Activated CD4-positive, alpha-beta T cell treated with anti-CD3 and anti-CD28 coated beads, Interleukin-2, amount 10 ng/mL, durations not matched to agents 7 days and 5 days (primary cell): ENCODE results near the gene SULT4A1. TPM values are rescaled to one million over a fixed set of nuclear protein-coding genes. Genes with fewer than 3 reads are reported as not detected.

Experiments used
- CTCF ChIA-PET: fragments of 350-600 bp; sonication (Branson Sonifier 250); formaldehyde crosslinking; loops from one replicate; lab custom pipeline; 2021; ENCODE audit warnings: antibody characterized with exemption; lab: Charles Lee
- POLR2A ChIA-PET: fragments of 350-600 bp; sonication (Branson Sonifier 250); formaldehyde crosslinking; loops from one replicate; lab custom pipeline; 2021; ENCODE audit warnings: antibody characterized with exemption; lab: Charles Lee
- DNase-seq: peaks from one replicate; pipeline ENCODE4 v3.0.0-alpha.2; 2020
- H3K27ac Mint-ChIP-seq: one replicate; pipeline ENCODE4 v1.8.0; 2021; ENCODE audit warnings: mild to moderate bottlenecking, moderate library complexity, mixed read lengths
- H3K27me3 Mint-ChIP-seq: one replicate; pipeline ENCODE4 v1.8.0; 2021; ENCODE audit warnings: mixed read lengths
- H3K36me3 Mint-ChIP-seq: one replicate; pipeline ENCODE4 v1.8.0; 2021; ENCODE audit warnings: low read depth, mixed read lengths
- H3K4me1 Mint-ChIP-seq: one replicate; pipeline ENCODE4 v1.8.0; 2021; ENCODE audit warnings: mixed read lengths
- H3K4me3 Mint-ChIP-seq: one replicate; pipeline ENCODE4 v1.8.0; 2021; ENCODE audit warnings: mild to moderate bottlenecking, moderate library complexity, mixed read lengths
- H3K9me3 Mint-ChIP-seq: one replicate; pipeline ENCODE4 v1.8.0; 2021; ENCODE audit warnings: mixed read lengths
- total RNA-seq, 2 experiments: library from RNA; stranded (reverse); gene quantifications; one replicate each; pipeline ENCODE4 v1.2.3, GENCODE V29; 2021

Gene SULT4A1
- total RNA-seq, 2 experiments from 2014 or later: not detected

DNA sequence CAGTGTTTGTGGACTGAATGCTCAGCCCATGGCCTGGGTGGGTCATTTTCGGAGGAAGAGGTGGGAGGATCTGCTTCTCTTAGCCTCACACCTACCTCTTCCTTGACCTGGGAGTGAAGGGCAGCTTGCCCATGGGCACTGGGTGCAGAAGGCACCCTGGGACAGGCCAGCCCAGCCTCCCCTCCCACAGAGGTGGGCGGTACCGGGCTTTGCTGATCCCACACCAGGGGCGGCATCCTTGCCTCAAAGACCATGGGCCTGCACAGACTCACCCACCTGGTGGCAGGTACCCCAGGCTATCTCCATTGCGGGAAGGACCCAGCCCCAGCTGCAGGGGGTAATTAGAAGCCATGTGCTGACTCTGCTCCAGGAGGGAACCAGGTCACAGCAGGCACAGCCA is 31.0 kb upstream of the SULT4A1 start:
- Mint-ChIP-seq H3K36me3 (no peaks in the 10 kb centered on the region), H3K4me3 (no peak overlapping the region), H3K4me1 (no peaks in the 10 kb centered on the region), H3K9me3 (no peaks in the 10 kb centered on the region), H3K27me3 (peaks cover 33% of the 10 kb centered on the region), H3K27ac (no peak overlapping the region)
- DNase-seq: no peak
- ChIA-PET CTCF (interaction anchor here (2.2 kb wide), 1 partner anchor 10 kb away, joined by 5 read pairs; no protein-coding TSS in a partner anchor), POLR2A (no interaction called here)

DNA sequence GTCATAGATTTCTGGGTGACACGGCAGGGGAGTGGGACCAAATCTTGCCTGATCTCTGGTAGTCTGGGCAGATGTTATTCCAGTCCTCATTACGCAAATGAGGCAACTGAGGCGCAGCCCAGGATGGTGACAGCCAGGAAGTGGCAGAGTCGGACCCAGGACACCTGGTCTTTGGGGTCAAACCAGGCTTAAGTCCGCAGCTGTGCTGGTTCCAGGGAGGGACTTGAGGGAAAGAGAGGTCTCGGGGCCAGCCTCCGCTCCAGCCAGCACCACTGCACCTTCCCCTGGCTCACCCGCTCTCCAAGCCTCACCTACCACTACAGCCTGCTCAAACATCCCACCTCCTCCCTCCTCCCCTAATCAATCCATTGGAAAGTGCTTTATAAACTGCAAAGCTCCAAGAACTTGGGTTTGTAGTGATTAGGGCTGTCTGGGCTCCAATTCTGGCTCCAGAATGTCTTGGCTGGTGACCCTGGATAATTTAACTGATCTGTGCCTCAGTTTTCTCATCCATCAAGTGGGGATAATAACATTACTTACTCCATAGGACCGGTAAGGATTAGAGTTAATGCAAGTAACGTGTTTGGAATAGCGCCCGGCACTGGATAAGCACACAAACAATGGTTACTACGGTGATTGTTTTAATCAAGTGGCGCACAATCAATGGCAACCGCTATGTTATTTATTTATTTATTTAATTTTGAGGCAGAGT is 30.0 kb upstream of the SULT4A1 start:
- Mint-ChIP-seq H3K9me3 (no peaks in the 10 kb centered on the region), H3K27me3 (peaks cover 34% of the 10 kb centered on the region), H3K4me3 (no peak overlapping the region), H3K4me1 (no peaks in the 10 kb centered on the region), H3K27ac (no peak overlapping the region), H3K36me3 (no peaks in the 10 kb centered on the region)
- POLR2A ChIA-PET: no interaction called here
- DNase-seq: no peak
- CTCF ChIA-PET: no interaction called here

DNA sequence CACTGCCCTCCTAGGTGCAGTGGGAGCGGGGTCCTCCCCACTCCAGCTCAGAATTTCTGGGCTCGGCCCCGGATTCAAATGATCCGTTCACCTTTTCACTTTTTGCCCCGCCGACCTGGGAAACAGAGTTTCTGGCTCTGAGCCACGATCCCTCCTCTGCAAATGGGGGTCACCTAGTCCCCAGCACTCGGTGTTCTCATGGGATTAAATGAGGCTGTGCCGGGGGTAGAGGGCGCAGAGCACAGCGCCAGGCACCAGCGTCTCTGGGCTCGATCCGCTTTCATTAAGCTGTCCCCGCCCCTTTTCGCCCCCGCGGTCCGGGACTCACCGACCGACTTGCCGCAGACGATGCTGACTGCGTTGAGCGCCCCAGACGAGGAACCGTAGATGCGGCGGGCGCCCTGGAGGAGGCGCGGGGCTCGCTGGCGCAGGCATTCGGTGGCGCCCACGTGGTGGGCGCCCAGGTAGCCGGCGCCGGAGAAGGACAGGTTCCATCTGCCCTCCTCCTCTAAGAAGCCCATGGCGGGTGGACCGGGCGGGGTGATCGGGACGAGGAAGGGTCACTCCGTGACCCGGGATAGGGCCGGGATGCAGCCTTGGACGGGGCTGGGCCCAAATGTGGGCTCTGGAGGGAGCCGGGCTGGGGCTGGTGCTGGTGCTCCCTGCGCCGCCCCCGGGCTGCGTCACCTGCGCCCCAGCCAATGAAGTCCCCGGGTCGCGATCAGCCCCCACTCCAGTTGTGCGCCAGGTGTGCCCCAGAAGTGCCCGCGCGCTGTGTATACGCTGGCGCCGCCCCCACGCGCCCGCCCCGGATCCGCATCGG is 29.3 kb upstream of the SULT4A1 start, which contains the start of gene PNPLA5:
Gene PNPLA5, minus strand, starts transcription at position 654 of the 823 bp plus-strand sequence. Its CDS starts 133 bp downstream, at position 521.
- ChIA-PET CTCF (no interaction called here), POLR2A (no interaction called here)
- H3K27me3 Mint-ChIP-seq: peaks cover 34% of the 10 kb centered on the region
- H3K4me3 Mint-ChIP-seq: no peak within 1 kb of the TSS
- H3K4me1 Mint-ChIP-seq: no peaks in the 10 kb centered on the region
- no peak for DNase-seq
- no peaks in the 10 kb centered on the region for H3K36me3 Mint-ChIP-seq
- H3K9me3 Mint-ChIP-seq: no peaks in the 10 kb centered on the region
- no peak within 1 kb of the TSS for H3K27ac Mint-ChIP-seq

DNA sequence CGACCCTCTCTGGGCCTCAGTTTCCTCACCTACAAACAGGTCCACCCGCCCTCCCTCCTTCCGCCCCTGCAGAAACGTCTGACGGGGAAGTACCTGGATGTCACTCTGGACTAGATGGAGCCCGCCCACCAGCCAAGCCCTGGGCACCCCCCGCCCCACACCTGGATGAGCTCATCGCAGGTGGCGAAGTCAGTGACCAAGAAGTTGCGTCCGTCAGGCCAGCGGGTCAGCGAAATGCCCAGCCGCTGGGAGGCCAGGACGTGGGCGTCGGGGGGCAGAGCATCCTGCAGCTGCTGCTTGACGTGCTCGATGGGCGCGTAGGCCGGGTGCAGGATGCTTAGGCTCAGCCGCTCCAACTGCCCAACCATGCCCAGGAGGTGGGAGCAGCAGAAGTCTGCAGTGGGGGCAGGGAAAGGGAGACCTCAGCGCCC is 28.6 kb upstream of the SULT4A1 start:
- Mint-ChIP-seq H3K9me3 (no peaks in the 10 kb centered on the region), H3K4me3 (no peak overlapping the region), H3K4me1 (no peaks in the 10 kb centered on the region), H3K36me3 (no peaks in the 10 kb centered on the region), H3K27me3 (peaks cover 34% of the 10 kb centered on the region), H3K27ac (no peak overlapping the region)
- ChIA-PET POLR2A (no interaction called here), CTCF (no interaction called here)
- DNase-seq: no peak

DNA sequence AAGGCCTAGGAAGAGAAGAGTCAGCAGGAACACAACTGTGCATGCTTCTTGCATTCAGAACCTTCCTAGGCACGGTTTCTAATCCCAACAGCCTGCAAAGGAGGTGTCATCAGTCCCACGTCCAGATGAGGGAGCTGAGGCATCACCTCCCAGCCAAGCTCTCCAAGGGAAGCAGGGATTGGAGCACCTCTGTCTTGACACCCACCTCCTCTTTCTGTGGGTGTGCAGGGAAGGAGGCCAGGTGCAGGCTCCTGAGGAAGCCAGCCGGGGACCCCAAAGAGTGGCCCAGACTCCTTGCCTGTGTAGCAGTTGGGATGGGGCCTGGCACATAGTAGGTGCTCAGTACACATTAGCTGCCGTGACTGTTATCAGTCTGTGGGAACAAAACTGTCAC is 27.5 kb upstream of the SULT4A1 start:
- CTCF ChIA-PET: interaction anchor here (1.2 kb wide), 1 partner anchor 27 kb away, joined by 3 read pairs; the partner anchor contains the start of gene SULT4A1
- Mint-ChIP-seq H3K4me1 (no peaks in the 10 kb centered on the region), H3K27ac (no peak overlapping the region), H3K36me3 (no peaks in the 10 kb centered on the region), H3K27me3 (peaks cover 34% of the 10 kb centered on the region), H3K9me3 (no peaks in the 10 kb centered on the region), H3K4me3 (no peak overlapping the region)
- POLR2A ChIA-PET: no interaction called here
- no peak for DNase-seq

DNA sequence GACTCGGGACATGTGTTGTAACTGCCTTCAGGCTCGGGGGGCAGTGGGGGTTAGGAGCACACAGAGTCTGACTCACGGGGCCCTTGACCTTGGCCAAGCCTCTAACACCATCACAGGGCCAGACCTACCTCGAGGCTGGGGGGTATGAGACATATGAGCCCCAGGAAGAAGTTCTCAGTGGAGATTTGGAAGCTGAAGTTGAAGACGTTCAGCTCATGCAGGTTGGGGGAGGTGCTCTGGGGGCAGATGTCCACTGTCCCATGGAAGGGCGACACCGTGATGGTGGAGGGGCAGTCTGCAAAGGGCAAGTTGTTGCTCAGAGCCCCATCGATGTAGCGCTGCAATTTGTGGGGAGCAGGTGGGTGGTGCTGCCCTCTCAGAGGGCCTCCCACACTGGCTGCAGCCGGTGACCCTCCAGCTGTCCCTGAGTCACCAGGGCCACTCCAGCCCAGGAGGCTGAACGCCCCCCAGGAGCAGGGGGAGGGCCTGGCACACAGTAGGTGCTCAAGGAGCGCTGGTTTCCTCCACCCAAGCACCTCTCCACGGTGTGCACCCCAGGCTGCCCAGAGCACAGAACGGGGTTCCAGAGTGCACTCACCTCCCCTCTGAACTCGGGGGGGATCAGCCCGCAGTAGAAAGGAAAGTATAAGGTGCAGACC is 27.0 kb upstream of the SULT4A1 start:
- peaks cover 3% of the 10 kb centered on the region for H3K4me1 Mint-ChIP-seq
- H3K36me3 Mint-ChIP-seq: no peaks in the 10 kb centered on the region
- H3K27me3 Mint-ChIP-seq: peaks cover 34% of the 10 kb centered on the region
- H3K9me3 Mint-ChIP-seq: no peaks in the 10 kb centered on the region
- CTCF ChIA-PET: interaction anchor here (1.2 kb wide), 1 partner anchor 26 kb away, joined by 3 read pairs; the partner anchor contains the start of gene SULT4A1
- POLR2A ChIA-PET: no interaction called here
- no peak overlapping the region for H3K4me3 Mint-ChIP-seq
- H3K27ac Mint-ChIP-seq: no peak overlapping the region
- no peak for DNase-seq

DNA sequence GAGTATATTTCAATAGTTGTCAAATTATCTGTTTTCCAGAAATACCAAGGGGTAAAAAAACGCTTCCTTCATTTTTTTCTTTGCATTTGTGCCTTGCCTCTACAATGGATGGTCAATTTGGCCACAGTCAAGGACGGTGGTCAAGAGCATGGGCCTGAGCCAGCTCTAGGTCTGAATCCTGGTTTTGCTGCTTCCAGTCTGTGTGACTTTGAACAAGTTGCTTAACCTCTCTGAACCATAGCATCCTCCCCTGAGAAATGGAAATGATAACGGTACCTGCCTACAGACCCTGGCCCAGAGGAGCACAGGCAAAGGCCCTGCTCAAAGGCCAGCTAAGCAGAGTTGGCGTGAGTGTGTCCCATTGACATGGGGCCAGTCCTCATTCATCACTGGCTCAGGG is 26.4 kb upstream of the SULT4A1 start:
- Mint-ChIP-seq H3K27me3 (peaks cover 33% of the 10 kb centered on the region), H3K4me3 (no peak overlapping the region), H3K36me3 (no peaks in the 10 kb centered on the region), H3K27ac (no peak overlapping the region), H3K4me1 (peaks cover 3% of the 10 kb centered on the region), H3K9me3 (no peaks in the 10 kb centered on the region)
- ChIA-PET POLR2A (no interaction called here), CTCF (interaction anchor here (1.2 kb wide), 1 partner anchor 26 kb away, joined by 3 read pairs; the partner anchor contains the start of gene SULT4A1)
- DNase-seq: no peak

DNA sequence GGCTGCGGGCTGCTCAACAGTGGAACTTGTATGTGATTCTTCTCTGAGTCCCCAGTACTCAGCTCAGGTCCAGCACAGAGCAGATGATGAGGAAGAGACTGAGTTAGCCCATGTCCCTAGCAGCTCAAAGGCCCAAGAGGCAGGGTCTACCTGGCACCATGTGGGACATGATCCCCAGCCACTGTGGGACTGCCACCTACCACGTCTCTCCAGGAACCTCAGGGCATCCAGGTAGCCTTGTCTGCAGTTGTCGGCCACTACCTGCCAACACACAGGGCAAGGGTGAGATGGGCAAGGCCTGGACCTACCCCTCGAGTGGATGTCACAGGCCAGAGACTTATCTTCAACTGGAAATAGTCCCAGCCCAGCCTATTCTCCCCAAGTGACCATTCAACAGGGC is 25.1 kb upstream of the SULT4A1 start:
- H3K9me3 Mint-ChIP-seq: no peaks in the 10 kb centered on the region
- no peaks in the 10 kb centered on the region for H3K36me3 Mint-ChIP-seq
- ChIA-PET CTCF (no interaction called here), POLR2A (no interaction called here)
- no peak overlapping the region for H3K27ac Mint-ChIP-seq
- DNase-seq: no peak
- no peak overlapping the region for H3K4me3 Mint-ChIP-seq
- H3K4me1 Mint-ChIP-seq: peaks cover 3% of the 10 kb centered on the region
- H3K27me3 Mint-ChIP-seq: peaks cover 27% of the 10 kb centered on the region

DNA sequence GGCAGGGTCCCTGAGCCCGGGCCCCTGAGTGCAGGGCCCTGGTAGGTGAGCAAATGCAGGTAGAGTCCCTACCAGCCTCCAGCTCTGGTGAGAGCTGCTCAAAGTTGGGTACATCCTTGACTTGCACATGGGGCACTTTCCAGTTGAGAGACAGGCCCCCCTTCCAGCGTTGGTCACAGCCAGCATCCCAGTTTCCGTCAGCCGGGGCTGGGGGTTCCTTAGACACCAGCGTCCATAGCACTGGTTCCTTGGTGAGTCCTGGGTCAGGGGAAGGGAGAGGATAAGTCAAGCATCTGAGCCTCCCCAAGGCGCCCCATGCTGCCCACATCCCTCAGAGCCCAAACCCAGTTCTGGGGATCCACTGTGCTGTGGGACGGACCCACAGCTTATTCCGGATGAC is 23.9 kb upstream of the SULT4A1 start:
- ChIA-PET CTCF (interaction anchor here (0.5 to 1.3 kb wide), 2 partner anchors 12 to 160 kb away, joined by 3 to 4 read pairs; no protein-coding TSS in a partner anchor), POLR2A (no interaction called here)
- Mint-ChIP-seq H3K4me1 (peaks cover 3% of the 10 kb centered on the region), H3K27ac (no peak overlapping the region), H3K4me3 (no peak overlapping the region), H3K27me3 (peaks cover 18% of the 10 kb centered on the region), H3K36me3 (no peaks in the 10 kb centered on the region), H3K9me3 (no peaks in the 10 kb centered on the region)
- DNase-seq: no peak

DNA sequence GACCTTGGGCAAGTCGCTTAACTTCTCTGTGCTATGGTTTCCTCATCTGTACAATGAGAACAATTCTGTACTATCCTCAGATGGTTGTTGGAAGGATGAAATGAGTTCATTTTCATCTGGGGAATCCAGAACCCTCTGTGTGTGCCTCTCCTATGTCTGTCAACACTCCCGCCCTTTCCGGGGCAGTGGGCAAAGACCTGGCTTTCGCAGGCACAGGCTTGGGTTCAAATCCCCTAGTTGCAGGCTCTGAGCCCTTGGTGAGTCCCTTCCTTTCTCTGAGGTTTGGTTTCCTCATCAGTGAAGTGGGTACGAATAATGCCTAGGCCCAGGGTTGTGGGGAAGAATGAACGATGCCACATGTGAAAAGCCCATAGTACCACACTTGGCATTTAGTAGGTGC is 23.5 kb upstream of the SULT4A1 start:
- no peak overlapping the region for H3K27ac Mint-ChIP-seq
- no peak for DNase-seq
- peaks cover 3% of the 10 kb centered on the region for H3K4me1 Mint-ChIP-seq
- no peak overlapping the region for H3K4me3 Mint-ChIP-seq
- POLR2A ChIA-PET: no interaction called here
- H3K9me3 Mint-ChIP-seq: no peaks in the 10 kb centered on the region
- H3K27me3 Mint-ChIP-seq: peaks cover 16% of the 10 kb centered on the region
- CTCF ChIA-PET: interaction anchor here (0.5 to 1.3 kb wide), 2 partner anchors 12 to 159 kb away, joined by 3 to 4 read pairs; no protein-coding TSS in a partner anchor
- no peaks in the 10 kb centered on the region for H3K36me3 Mint-ChIP-seq

DNA sequence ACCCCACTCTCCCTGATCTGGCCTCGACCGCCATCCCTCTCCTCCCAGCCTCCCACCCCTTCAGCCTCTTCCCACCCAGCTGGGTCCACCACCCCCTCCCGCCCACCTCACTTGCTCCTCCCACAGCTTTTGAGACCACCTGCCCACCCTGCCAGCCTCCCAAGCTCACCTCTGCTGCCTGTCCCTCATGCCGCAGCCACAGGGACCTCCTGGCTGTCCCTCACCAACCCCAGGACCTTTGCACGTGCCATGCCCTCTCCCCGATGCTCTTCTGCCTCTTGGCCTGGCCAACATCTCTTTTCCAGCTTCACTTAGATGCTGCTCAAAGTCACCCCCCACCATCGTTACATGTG is 23.0 kb upstream of the SULT4A1 start:
- no peak for DNase-seq
- Mint-ChIP-seq H3K4me3 (no peak overlapping the region), H3K9me3 (no peaks in the 10 kb centered on the region), H3K4me1 (peaks cover 3% of the 10 kb centered on the region), H3K27me3 (peaks cover 11% of the 10 kb centered on the region), H3K27ac (no peak overlapping the region), H3K36me3 (no peaks in the 10 kb centered on the region)
- ChIA-PET CTCF (interaction anchor here (0.5 to 1.7 kb wide), 7 partner anchors 9 to 1455 kb away, joined by 3 to 4 read pairs (median 4); no protein-coding TSS in a partner anchor), POLR2A (no interaction called here)

DNA sequence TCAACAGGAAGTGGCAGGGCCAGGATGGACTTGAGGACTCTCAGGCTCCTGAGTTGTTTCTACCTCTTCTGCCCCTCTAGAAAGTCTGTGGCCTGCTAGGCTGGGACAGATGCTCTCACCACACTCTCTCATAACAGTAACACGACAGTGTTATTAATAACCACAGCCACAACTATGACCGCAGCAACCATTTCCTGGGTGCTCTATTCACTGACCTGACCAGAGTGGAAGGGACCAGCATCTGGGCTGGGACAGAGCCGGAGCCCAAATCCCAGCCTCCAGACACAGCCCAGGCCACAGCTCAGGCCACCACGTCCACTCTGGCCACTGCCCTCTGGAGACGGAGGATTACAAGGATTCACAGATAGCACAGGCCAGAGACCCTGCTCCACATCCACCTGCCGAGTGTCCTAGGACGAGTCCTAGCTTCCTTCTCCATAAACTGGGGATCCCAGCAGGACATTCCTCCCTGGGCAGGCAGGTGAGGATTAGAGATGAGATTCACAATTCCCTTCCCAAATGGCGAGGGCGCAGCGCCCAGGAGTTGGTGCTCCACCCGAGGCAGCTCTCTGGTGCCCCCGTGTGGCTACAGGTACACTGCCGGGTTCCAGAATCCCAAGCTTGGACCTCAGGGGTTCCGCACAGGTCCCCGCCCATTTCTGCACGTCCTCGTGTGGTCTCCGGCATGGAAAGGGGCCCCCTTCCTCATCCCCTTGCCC is 22.4 kb upstream of the SULT4A1 start:
- DNase-seq: peak; percentile 49
- no peaks in the 10 kb centered on the region for H3K36me3 Mint-ChIP-seq
- H3K4me1 Mint-ChIP-seq: peaks cover 3% of the 10 kb centered on the region
- no peaks in the 10 kb centered on the region for H3K9me3 Mint-ChIP-seq
- ChIA-PET POLR2A (no interaction called here), CTCF (interaction anchor here (0.5 to 1.7 kb wide), 7 partner anchors 8 to 1456 kb away, joined by 3 to 4 read pairs (median 4); no protein-coding TSS in a partner anchor)
- H3K27me3 Mint-ChIP-seq: peaks cover 8% of the 10 kb centered on the region
- H3K27ac Mint-ChIP-seq: no peak overlapping the region
- no peak overlapping the region for H3K4me3 Mint-ChIP-seq
